Embryonic facial prominence (tissue), 1 donor: Measurements from ENCODE around the gene S100A5.
A peak's percentile ranks its signal among the peaks of the same experiment; 100 is the strongest.
"Not testable (repeated sequence)": the region's sequence is repeated elsewhere in the genome, so short reads cannot be mapped to it uniquely, and the experiment has no call there.

Experiments used
- DNase-seq: peaks from one replicate; pipeline ENCODE4 v3.0.0-alpha.2; 2016; ENCODE audit errors: extremely low spot score

Gene S100A5

GRCh38 chr1:153540394-153541361 is at the start of gene S100A5:
TSS of gene S100A5 (minus strand) at chr1:153540934. CDS start at chr1:153540191, 743 bp downstream.
- no peak for DNase-seq

- no peak for DNase-seq
These were observed 47.7 kb upstream of the S100A5 start for GRCh38 chr1:153588482-153588881.

- DNase-seq, result not testable (repeated sequence)
These were observed 47.3 kb upstream of the S100A5 start for GRCh38 chr1:153588033-153588432.

GRCh38 chr1:153587314-153587713 is 46.6 kb upstream of the S100A5 start:
- no peak for DNase-seq

- DNase-seq, result no peak
These were observed 45.6 kb upstream of the S100A5 start for GRCh38 chr1:153586347-153586746.

GRCh38 chr1:153585006-153585405 is 44.3 kb upstream of the S100A5 start:
- DNase-seq, result no peak

GRCh38 chr1:153583976-153584375 is 43.2 kb upstream of the S100A5 start:
- DNase-seq, result no peak

- not testable (repeated sequence) for DNase-seq
These were observed 42.8 kb upstream of the S100A5 start for GRCh38 chr1:153583514-153583913.

- DNase-seq, result not testable (repeated sequence)
These were observed 42.1 kb upstream of the S100A5 start for GRCh38 chr1:153582836-153583235.

- DNase-seq, result no peak
These were observed 38.2 kb upstream of the S100A5 start for GRCh38 chr1:153578936-153579335.

GRCh38 chr1:153578490-153578889 is 37.8 kb upstream of the S100A5 start:
- no peak for DNase-seq

- no peak for DNase-seq
These were observed 36.9 kb upstream of the S100A5 start for GRCh38 chr1:153577624-153578051.

GRCh38 chr1:153577138-153577537 is 36.4 kb upstream of the S100A5 start:
- DNase-seq, result no peak

GRCh38 chr1:153575497-153575896 is 34.8 kb upstream of the S100A5 start:
- DNase-seq, result not testable (repeated sequence)

GRCh38 chr1:153575081-153575491 is 34.4 kb upstream of the S100A5 start:
- DNase-seq, result not testable (repeated sequence)

GRCh38 chr1:153573351-153573750 is 32.6 kb upstream of the S100A5 start:
- no peak for DNase-seq

GRCh38 chr1:153572569-153573015 is 31.9 kb upstream of the S100A5 start:
- no peak for DNase-seq

- DNase-seq, result no peak
These were observed 31.0 kb upstream of the S100A5 start for GRCh38 chr1:153571706-153572105.

GRCh38 chr1:153570874-153571273 is 30.1 kb upstream of the S100A5 start:
- no peak for DNase-seq

GRCh38 chr1:153569465-153569864 is 28.7 kb upstream of the S100A5 start:
- DNase-seq, result no peak

- DNase-seq, result peak; percentile 76
These were observed 27.8 kb upstream of the S100A5 start for GRCh38 chr1:153568367-153569099.

- DNase-seq, result no peak
These were observed 27.1 kb upstream of the S100A5 start for GRCh38 chr1:153567621-153568366.
